PC-9 (cell line): ENCODE results near the gene HES7.

Experiments
- EZH2 ChIP-seq: fragments of 200-600 bp; sonication (generic); IDR thresholded peaks from 2 replicates; pipeline ENCODE4 v1.8.0; 2017; ENCODE audit warnings: antibody characterized with exemption, low read depth
- TF ChIP-seq, protein P1 (sequence below): fragments of 200-600 bp; sonication (generic); conservative IDR thresholded peaks from 2 replicates; pipeline ENCODE4 v1.6.1; 2017; ENCODE audit warnings: mixed run types, antibody characterized with exemption, mild to moderate bottlenecking, moderate library complexity

DNA sequence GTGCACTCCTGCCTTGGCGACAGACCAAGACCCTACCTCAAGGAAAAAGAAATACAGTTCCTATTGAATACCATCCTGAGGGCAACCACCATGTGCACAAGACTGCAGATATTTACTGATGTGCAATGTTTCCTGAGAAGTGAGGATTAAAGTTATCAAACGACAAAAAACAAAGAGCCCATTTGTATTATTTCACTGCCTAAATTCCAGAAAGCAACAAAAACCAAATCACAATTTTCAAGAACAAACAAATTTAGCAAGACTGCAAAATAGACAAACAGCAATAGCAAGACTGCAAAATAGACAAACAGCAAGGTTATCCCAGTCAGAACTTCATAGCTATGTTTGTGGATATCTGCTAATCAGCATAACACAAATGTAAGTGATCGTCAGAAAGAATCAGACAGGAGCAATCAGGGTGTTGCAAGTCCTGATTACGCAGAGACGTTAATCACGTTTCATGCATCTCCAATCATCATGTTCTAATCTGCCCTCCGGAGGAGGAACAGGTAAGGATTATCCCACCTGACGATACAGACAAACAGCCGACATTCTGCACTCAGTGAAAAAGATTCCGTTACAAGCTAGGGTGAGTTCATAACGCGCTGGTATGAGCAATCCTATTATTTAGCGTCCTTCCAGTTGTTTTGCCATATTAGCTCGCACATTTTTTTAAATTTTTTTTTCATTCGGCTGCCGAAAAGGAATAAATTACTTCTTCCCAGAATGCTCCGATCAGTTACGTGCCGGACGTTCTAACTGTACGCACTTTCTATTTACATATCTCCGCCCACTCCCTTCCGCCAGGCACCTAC lies 49.4 kb upstream of the HES7 start:
- TF ChIP-seq EZH2, result no peak
- TF ChIP-seq, protein P1, sequence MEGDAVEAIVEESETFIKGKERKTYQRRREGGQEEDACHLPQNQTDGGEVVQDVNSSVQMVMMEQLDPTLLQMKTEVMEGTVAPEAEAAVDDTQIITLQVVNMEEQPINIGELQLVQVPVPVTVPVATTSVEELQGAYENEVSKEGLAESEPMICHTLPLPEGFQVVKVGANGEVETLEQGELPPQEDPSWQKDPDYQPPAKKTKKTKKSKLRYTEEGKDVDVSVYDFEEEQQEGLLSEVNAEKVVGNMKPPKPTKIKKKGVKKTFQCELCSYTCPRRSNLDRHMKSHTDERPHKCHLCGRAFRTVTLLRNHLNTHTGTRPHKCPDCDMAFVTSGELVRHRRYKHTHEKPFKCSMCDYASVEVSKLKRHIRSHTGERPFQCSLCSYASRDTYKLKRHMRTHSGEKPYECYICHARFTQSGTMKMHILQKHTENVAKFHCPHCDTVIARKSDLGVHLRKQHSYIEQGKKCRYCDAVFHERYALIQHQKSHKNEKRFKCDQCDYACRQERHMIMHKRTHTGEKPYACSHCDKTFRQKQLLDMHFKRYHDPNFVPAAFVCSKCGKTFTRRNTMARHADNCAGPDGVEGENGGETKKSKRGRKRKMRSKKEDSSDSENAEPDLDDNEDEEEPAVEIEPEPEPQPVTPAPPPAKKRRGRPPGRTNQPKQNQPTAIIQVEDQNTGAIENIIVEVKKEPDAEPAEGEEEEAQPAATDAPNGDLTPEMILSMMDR, result no peak
